ENCODE results near the gene TCEAL4.
"Not testable (repeated sequence)": the region's sequence is repeated elsewhere in the genome, so short reads cannot be mapped to it uniquely, and the experiment has no call there.

TCEAL4 gene

DNA sequence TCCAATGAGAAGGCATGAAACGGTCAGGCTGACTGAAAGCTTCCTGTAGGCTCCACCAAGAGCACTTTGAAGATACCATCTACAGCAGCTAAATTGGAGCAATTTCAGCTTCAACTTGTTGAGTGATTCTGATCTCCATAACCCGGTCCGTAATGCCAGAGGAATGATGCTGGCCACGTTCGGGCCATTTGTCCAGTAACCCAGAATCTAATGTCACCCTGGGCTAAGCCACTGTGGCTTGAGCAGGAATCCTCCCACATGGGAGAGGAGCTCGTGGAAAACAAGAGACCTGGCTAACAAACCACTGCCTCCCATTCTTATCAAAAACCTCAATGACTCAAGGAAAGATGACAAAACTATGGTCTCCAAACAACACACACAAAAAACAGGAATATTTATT lies 14.2 kb upstream of the TCEAL4 start:
- DNase-seq (ENCODE audit: low read depth, low spot score): no peak
- H3K36me3 ChIP-seq (ENCODE audit: insufficient read depth, low read length): no peaks in the 10 kb centered on the region
- no peak overlapping the region for H3K27ac ChIP-seq
- no peak overlapping the region for H3K9ac ChIP-seq (ENCODE audit: insufficient read length)
- TF ChIP-seq FOXP2 (optimal IDR thresholded peaks at IDR 0.05; ENCODE audit: control extremely low read depth, extremely low read length, insufficient read depth) (no peak), POLR2AphosphoS5 (IDR thresholded peaks at IDR 0.05; ENCODE audit: borderline replicate concordance, low read depth, low read length) (no peak), EZH2 (IDR thresholded peaks at IDR 0.05) (no peak)
- no peaks in the 10 kb centered on the region for H3K9me3 ChIP-seq (ENCODE audit: low read depth, low read length)
- no peak overlapping the region for H3K4me3 ChIP-seq

DNA sequence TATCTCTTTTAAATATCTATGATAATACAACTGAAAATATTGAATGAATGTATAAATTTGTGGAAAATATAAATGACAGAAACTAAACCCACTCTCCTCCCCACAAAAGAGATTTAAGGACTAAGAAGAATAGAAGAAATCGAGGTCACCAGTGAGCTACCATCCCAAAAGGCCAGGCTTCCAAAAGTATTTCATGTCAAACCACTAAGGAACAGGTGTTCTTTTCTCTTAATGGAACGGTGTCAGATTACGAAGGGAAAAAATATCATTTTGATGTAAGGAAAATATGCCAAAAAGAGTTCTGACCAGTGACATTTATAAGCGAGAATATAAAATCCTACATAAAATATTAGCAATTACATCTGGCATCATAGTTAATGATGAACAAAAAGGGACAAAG lies 13.6 kb upstream of the TCEAL4 start:
- DNase-seq (ENCODE audit: low read depth, low spot score): no peak
- Histone ChIP-seq H3K9me3 (ENCODE audit: low read depth, low read length) (no peaks in the 10 kb centered on the region), H3K36me3 (ENCODE audit: insufficient read depth, low read length) (no peaks in the 10 kb centered on the region), H3K27ac (no peak overlapping the region), H3K4me3 (no peak overlapping the region), H3K9ac (ENCODE audit: insufficient read length) (no peak overlapping the region)
- TF ChIP-seq EZH2 (IDR thresholded peaks at IDR 0.05): no peak
- no peak for TF ChIP-seq POLR2AphosphoS5 (IDR thresholded peaks at IDR 0.05; ENCODE audit: borderline replicate concordance, low read depth, low read length)
- TF ChIP-seq FOXP2 (optimal IDR thresholded peaks at IDR 0.05; ENCODE audit: control extremely low read depth, extremely low read length, insufficient read depth): no peak

DNA sequence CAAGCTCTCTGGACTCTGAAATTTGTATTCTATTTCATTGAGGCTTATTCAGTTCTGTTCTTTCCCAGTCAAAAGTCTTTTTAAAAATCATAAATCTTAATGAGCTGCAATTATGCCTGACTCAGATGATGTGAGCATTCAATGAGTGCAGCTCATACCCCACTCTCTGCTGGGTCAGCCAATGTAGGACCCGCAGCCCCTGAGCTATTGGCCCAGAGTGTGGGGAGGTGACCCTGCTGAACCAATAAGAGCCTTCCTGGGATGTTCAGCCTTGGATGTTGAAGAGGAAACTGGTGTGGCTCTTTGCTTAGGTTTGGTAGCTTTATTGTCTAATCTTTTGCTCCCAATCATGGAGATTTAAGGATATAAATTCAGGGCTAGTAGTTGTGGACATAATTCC lies 12.1 kb upstream of the TCEAL4 start:
- no peak overlapping the region for H3K9ac ChIP-seq (ENCODE audit: insufficient read length)
- DNase-seq (ENCODE audit: low read depth, low spot score): no peak
- H3K4me3 ChIP-seq: no peak overlapping the region
- H3K36me3 ChIP-seq (ENCODE audit: insufficient read depth, low read length): no peaks in the 10 kb centered on the region
- no peak overlapping the region for H3K27ac ChIP-seq
- TF ChIP-seq FOXP2 (optimal IDR thresholded peaks at IDR 0.05; ENCODE audit: control extremely low read depth, extremely low read length, insufficient read depth) (no peak), EZH2 (IDR thresholded peaks at IDR 0.05) (no peak), POLR2AphosphoS5 (IDR thresholded peaks at IDR 0.05; ENCODE audit: borderline replicate concordance, low read depth, low read length) (no peak)
- no peaks in the 10 kb centered on the region for H3K9me3 ChIP-seq (ENCODE audit: low read depth, low read length)

DNA sequence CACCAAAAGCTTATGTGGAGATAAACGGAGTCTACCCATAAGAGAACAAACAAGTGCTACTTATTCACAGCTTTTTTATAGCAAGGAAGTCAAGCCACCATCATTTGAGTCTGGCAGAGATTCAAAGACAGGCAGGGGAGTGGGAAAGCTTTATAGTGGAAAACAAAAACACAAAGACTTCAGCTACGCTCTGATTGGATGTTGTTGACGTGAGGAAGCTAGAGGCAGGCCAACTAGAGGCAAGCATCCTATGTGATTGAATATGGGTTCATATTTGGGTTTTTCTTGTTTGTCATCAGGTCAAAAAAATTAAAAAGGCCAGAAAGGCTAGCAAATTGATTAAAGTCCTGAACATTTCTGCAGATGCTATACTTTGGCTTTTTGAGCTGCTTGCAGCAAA lies 719 bp upstream of the TCEAL4 start:
- no peak overlapping the region for H3K27ac ChIP-seq
- no peak overlapping the region for H3K9ac ChIP-seq (ENCODE audit: insufficient read length)
- TF ChIP-seq FOXP2 (optimal IDR thresholded peaks at IDR 0.05; ENCODE audit: control extremely low read depth, extremely low read length, insufficient read depth) (no peak), POLR2AphosphoS5 (IDR thresholded peaks at IDR 0.05; ENCODE audit: borderline replicate concordance, low read depth, low read length) (no peak), EZH2 (IDR thresholded peaks at IDR 0.05) (no peak)
- DNase-seq (ENCODE audit: low read depth, low spot score): no peak
- peak overlapping the region; percentile 80 for H3K4me3 ChIP-seq
- H3K9me3 ChIP-seq (ENCODE audit: low read depth, low read length): no peaks in the 10 kb centered on the region
- H3K36me3 ChIP-seq (ENCODE audit: insufficient read depth, low read length): no peaks in the 10 kb centered on the region

DNA sequence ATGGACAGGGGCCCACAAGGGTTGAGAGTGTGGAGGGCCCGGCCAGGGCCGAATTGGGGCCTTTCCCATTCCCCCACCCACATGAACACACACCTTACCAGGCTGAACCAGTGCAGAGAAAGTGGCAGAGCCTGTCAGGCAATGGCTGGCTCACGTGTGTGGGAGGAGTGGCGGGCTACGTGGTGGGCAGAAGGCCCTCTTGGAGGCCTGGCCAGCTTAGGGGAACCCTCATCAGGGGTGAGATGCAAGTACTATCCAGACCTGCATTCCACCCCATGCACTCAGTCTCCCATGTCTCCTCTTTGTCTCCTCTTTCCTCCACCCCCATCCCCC lies 965 bp downstream of the TCEAL4 start:
- H3K36me3 ChIP-seq (ENCODE audit: insufficient read depth, low read length): no peaks in the 10 kb centered on the region
- H3K9me3 ChIP-seq (ENCODE audit: low read depth, low read length): no peaks in the 10 kb centered on the region
- no peak overlapping the region for H3K9ac ChIP-seq (ENCODE audit: insufficient read length)
- no peak overlapping the region for H3K27ac ChIP-seq
- TF ChIP-seq POLR2AphosphoS5 (IDR thresholded peaks at IDR 0.05; ENCODE audit: borderline replicate concordance, low read depth, low read length) (no peak), FOXP2 (optimal IDR thresholded peaks at IDR 0.05; ENCODE audit: control extremely low read depth, extremely low read length, insufficient read depth) (no peak), EZH2 (IDR thresholded peaks at IDR 0.05) (no peak)
- peak overlapping the region; percentile 80 for H3K4me3 ChIP-seq
- DNase-seq (ENCODE audit: low read depth, low spot score): no peak

- TF ChIP-seq EZH2 (IDR thresholded peaks at IDR 0.05) (no peak), FOXP2 (optimal IDR thresholded peaks at IDR 0.05; ENCODE audit: control extremely low read depth, extremely low read length, insufficient read depth) (no peak), POLR2AphosphoS5 (IDR thresholded peaks at IDR 0.05; ENCODE audit: borderline replicate concordance, low read depth, low read length) (no peak)
- H3K27ac ChIP-seq: no peak overlapping the region
Measured at GRCh38 chrX:103586659-103587058, 1.3 kb downstream of the TCEAL4 start.

DNA sequence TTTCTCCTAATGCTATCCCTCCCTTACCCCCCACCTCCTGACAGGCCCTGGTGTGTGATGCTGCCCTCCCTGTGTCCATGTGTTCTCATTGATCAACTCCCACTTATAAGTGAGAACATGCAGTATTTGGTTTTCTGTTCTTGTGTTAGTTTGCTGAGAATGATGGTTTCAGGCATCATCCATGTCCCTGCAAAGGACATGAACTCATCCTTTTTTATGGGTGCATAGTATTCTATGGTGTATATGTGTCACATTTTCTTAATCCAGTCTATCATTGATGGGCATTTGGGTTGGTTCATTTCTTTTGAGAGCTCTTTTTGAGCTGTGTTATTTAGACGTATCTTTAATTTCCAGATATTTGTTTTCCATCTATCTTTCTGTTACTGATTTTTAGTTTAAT lies 7.0 kb downstream of the TCEAL4 start:
- not testable (repeated sequence) for H3K9ac ChIP-seq (ENCODE audit: insufficient read length); H3K9me3 ChIP-seq (ENCODE audit: low read depth, low read length); H3K36me3 ChIP-seq (ENCODE audit: insufficient read depth, low read length); H3K27ac ChIP-seq; DNase-seq (ENCODE audit: low read depth, low spot score); H3K4me3 ChIP-seq

More at GRCh38 chrX:103586659-103587058, 1.3 kb downstream of the TCEAL4 start:
- Histone ChIP-seq H3K4me3 (peak overlapping the region; percentile 80; the same call in 1 of the 2 replicates), H3K9me3 (ENCODE audit: low read depth, low read length) (no peaks in the 10 kb centered on the region), H3K36me3 (ENCODE audit: insufficient read depth, low read length) (no peaks in the 10 kb centered on the region), H3K9ac (ENCODE audit: insufficient read length) (no peak overlapping the region)
- no peak for DNase-seq (ENCODE audit: low read depth, low spot score)

DNA sequence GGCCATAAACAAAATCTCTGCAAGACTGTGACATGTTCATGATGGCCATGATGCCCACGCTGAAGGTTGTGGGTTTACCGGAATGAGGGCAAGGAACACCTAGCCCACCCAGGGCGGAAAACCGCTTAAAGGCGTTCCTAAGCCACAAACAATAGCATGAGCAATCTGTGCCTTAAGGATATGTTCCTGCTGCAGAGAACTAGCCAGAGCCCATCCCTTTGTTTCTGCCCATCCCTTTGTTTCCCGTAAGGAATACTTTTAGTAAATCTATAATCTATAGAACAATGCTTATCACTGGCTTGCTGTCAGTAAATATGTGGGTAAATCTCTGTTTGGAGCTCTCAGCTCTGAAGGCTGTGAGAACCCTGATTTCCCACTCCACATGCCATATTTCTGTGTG lies 9.9 kb downstream of the TCEAL4 start:
- DNase-seq (ENCODE audit: low read depth, low spot score); H3K36me3 ChIP-seq (ENCODE audit: insufficient read depth, low read length); H3K9me3 ChIP-seq (ENCODE audit: low read depth, low read length); H3K27ac ChIP-seq; H3K4me3 ChIP-seq; H3K9ac ChIP-seq (ENCODE audit: insufficient read length): not testable (repeated sequence)

DNA sequence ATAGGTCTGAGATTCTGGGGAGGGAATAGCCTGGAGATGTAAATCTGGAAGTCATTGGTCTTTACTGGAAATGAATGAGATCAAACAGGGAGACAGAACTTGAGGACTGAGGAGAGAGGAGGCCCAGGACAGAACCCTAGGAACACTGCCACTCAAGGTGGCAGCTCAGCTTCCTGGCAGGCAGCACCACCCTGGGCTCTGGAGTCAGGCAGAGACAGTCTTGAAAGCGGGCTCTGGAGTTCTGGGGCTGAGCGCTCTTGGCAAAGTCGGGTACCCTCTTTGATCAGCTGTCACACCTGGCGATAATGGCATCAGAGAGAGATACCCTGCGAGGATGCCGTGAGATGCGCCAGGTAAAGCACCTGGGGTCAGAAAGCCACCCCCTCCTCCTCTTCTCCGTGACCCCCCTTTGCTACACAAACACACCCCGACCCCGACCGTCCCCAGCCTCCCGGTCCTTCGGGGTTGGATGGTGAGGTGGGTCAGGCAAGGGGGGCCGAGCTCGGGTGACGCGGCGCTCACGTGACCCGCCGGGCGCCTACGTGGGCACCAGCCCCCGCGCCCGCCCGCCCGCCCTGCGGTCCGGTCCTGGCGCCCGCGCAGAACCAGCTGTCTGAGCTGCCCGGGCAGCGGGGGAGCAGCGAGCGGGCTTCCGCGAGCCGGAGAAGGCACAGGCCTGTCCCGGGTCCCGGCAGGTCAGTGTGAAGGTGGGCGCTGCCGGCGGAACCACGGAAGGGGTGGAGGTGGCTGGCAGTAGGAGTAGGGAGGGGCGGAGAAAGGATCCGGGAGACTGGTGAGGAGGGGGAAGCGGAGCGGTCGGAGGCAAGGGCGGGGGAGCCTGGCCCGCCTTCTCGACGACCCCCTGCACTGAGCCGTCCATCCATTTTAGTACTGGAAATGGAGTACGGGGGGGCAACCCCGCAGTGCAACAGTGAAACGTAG lies 22.3 kb downstream of the TCEAL4 start, which contains the start of gene TCEAL3:
TSS of gene TCEAL3 (plus strand) at position 600 of the 942 bp plus-strand sequence. CDS start 1,102 bp downstream, outside the sequence.
- Histone ChIP-seq H3K36me3 (ENCODE audit: insufficient read depth, low read length) (no peaks in the 10 kb centered on the region), H3K27ac (no peak within 1 kb of the TSS), H3K9me3 (ENCODE audit: low read depth, low read length) (no peaks in the 10 kb centered on the region), H3K9ac (ENCODE audit: insufficient read length) (no peak within 1 kb of the TSS), H3K4me3 (peak within 1 kb of the TSS; percentile 56; the same call in 1 of the 2 replicates)
- TF ChIP-seq POLR2AphosphoS5 (IDR thresholded peaks at IDR 0.05; ENCODE audit: borderline replicate concordance, low read depth, low read length): 0 out of 2 replicates have a peak, but pooled peaks have one; percentile 28
- no peak for TF ChIP-seq FOXP2 (optimal IDR thresholded peaks at IDR 0.05; ENCODE audit: control extremely low read depth, extremely low read length, insufficient read depth)
- DNase-seq (ENCODE audit: low read depth, low spot score): no peak

Data from SK-N-MC (cell line).